Measurements from ENCODE around the gene GPR155. TPM values are rescaled to one million over a fixed set of nuclear protein-coding genes. Genes with fewer than 3 reads are reported as not detected.
"Not testable (repeated sequence)": the region's sequence is repeated elsewhere in the genome, so short reads cannot be mapped to it uniquely, and the experiment has no call there.

The GPR155 gene
- total RNA-seq, 4 donors from 2014 or later: 18.0 to 45.9 (median 32.2) TPM

DNA sequence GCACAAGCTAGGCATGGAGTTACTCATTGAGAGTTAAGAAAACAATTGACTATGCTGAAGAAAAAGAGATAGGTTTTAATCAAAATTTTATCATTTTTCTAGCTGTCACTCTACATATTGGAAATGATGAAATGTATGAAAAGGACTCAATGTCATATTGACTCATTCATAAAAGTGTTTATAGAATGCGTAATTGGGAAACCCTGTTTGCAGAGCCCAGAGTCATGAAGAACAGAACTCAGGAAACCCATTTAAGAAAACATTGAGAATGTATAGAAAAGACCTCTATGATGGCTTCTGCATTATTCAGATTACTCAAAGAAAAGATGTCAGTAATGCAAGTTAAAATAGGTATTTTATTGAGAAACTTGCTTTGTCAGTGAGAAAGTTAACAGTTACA lies 54.9 kb downstream of the GPR155 start:
- H3K4me1 ChIP-seq: peaks cover 0 to 6% (median 0%) of the 10 kb centered on the region in 3 donors
- TF ChIP-seq POLR2A (IDR thresholded peaks at IDR 0.05) (no peak), POLR2AphosphoS5 (IDR thresholded peaks at IDR 0.05) (no peak), EP300 (IDR thresholded peaks at IDR 0.05) (no peak)
- TF ChIP-seq, protein P1, sequence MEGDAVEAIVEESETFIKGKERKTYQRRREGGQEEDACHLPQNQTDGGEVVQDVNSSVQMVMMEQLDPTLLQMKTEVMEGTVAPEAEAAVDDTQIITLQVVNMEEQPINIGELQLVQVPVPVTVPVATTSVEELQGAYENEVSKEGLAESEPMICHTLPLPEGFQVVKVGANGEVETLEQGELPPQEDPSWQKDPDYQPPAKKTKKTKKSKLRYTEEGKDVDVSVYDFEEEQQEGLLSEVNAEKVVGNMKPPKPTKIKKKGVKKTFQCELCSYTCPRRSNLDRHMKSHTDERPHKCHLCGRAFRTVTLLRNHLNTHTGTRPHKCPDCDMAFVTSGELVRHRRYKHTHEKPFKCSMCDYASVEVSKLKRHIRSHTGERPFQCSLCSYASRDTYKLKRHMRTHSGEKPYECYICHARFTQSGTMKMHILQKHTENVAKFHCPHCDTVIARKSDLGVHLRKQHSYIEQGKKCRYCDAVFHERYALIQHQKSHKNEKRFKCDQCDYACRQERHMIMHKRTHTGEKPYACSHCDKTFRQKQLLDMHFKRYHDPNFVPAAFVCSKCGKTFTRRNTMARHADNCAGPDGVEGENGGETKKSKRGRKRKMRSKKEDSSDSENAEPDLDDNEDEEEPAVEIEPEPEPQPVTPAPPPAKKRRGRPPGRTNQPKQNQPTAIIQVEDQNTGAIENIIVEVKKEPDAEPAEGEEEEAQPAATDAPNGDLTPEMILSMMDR (IDR thresholded peaks at IDR 0.05): no peak
- WGBS, 2 donors (ENCODE audit: low coverage in 1 of 2): 93 to 100% methylated on average over 1 of the region's 1 CpG

DNA sequence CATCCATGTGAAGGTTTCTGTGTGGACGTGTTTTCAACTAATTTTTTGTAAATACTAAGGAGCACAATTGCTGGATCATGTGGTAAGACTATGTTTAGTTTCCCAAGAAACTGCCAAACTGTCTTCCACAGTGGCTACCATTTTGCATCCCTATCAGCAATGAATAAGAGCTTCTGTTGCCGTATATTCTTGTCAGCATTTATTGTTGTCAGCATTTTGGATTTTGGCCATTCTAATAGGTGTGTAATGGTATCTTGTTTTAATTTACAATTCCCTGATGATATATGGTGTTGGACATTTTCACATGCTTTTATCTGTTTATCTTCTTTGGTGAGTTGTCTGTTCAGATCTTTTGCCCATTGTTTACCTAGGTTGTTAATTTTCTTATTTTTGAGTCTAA lies 56.8 kb downstream of the GPR155 start:
- Histone ChIP-seq H3K27me3 (no peaks in the 10 kb centered on the region), H3K27ac (no peak overlapping the region), H3K4me3 (no peak overlapping the region), H3K4me1 (no peaks in the 10 kb centered on the region), H3K9me3 (no peaks in the 10 kb centered on the region), H3K36me3 (peaks cover 0 to 67% of the 10 kb centered on the region in 2 donors)
- ATAC-seq: no peak
- 81 to 100% methylated on average over 2 of the region's 2 CpGs for WGBS, 2 donors (ENCODE audit: low coverage in 1 of 2)
- TF ChIP-seq POLR2A (IDR thresholded peaks at IDR 0.05) (no peak), EP300 (IDR thresholded peaks at IDR 0.05) (no peak), POLR2AphosphoS5 (IDR thresholded peaks at IDR 0.05) (no peak)
- TF ChIP-seq, protein P1 (IDR thresholded peaks at IDR 0.05): no peak

More for the DNA sequence above, 54.9 kb downstream of the GPR155 start:
- Histone ChIP-seq H3K27ac (no peak overlapping the region), H3K36me3 (peaks cover 0 to 82% of the 10 kb centered on the region in 2 donors), H3K27me3 (no peaks in the 10 kb centered on the region), H3K4me3 (no peak overlapping the region), H3K9me3 (no peaks in the 10 kb centered on the region)
- no peak for ATAC-seq

DNA sequence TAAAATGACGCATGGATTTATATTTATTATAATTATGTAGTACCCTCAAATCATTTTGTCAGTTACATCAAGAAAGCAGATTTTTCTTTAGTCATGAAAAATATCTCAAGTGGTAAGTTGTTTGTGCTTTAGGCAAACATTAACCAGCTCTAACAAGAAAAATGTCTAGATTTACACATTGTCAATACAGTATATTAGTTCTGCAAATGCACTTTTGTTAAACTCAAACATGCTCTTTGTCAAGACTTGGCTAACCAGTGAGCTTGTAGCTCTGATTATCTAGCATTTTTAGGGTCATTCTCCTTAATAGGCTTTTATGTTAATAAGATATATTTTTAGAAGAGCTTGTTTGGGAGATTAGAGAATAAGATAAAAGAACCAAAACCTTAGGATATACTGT lies 58.6 kb downstream of the GPR155 start:
- TF ChIP-seq, protein P1 (IDR thresholded peaks at IDR 0.05): no peak
- TF ChIP-seq POLR2A (IDR thresholded peaks at IDR 0.05): no peak
- no peak for TF ChIP-seq EP300 (IDR thresholded peaks at IDR 0.05)
- no peak for TF ChIP-seq POLR2AphosphoS5 (IDR thresholded peaks at IDR 0.05)
- Histone ChIP-seq H3K4me3 (no peak overlapping the region), H3K27me3 (no peaks in the 10 kb centered on the region), H3K27ac (no peak overlapping the region), H3K36me3 (peaks cover 0 to 60% of the 10 kb centered on the region in 2 donors), H3K9me3 (no peaks in the 10 kb centered on the region), H3K4me1 (no peaks in the 10 kb centered on the region)
- no peak for ATAC-seq
- WGBS, 2 donors (ENCODE audit: low coverage in 1 of 2): 81 to 95% methylated on average over 1 of the region's 1 CpG

DNA sequence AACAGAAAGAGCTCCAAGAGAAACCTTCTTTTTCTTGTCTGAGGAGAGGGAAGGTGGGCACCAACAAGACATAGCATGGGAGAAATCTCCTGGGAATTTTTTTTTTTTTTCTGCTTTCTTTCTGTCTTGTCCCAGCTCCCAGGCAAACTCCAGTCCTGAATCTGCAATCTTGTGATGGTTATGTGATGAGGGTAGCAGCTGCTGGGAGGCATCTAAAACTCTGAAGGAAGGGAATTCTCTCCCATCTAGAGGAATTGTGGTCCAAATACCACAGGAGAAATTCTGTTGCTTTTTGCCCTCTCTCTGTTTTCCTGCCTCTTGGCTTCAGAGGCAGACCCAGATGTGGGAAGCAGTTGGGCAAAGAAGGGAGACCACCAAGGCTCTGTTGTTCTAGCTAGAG lies 74.6 kb downstream of the GPR155 start:
- Histone ChIP-seq H3K4me3 (no peak overlapping the region), H3K27me3 (no peaks in the 10 kb centered on the region), H3K36me3 (peaks cover 0 to 43% of the 10 kb centered on the region in 2 donors), H3K27ac (no peak overlapping the region), H3K9me3 (no peaks in the 10 kb centered on the region), H3K4me1 (no peaks in the 10 kb centered on the region)
- ATAC-seq: no peak
- TF ChIP-seq EP300 (IDR thresholded peaks at IDR 0.05) (no peak), POLR2AphosphoS5 (IDR thresholded peaks at IDR 0.05) (no peak), POLR2A (IDR thresholded peaks at IDR 0.05) (no peak)
- TF ChIP-seq, protein P1 (IDR thresholded peaks at IDR 0.05): no peak

DNA sequence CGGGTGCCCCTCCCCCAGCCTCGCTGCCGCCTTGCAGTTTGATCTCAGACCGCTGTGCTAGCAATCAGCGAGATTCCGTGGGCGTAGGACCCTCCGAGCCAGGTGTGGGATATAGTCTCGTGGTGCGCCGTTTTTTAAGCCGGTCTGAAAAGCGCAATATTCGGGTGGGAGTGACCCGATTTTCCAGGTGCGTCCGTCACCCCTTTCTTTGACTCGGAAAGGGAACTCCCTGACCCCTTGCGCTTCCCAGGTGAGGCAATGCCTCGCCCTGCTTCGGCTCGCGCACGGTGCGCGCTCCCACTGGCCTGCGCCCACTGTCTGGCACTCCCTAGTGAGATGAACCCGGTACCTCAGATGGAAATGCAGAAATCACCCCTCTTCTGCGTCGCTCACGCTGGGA lies 76.8 kb downstream of the GPR155 start:
- not testable (repeated sequence) for H3K4me3 ChIP-seq, H3K27ac ChIP-seq, ATAC-seq, H3K4me1 ChIP-seq, H3K9me3 ChIP-seq, H3K27me3 ChIP-seq
- 96% methylated on average over 3 of the region's 31 CpGs; no CpG with 5 or more reads in 1 of the 2 donors for WGBS, 2 donors (ENCODE audit: low coverage in 1 of 2)
- peaks cover 0 to 29% of the 10 kb centered on the region in 2 donors for H3K36me3 ChIP-seq

All from gastroesophageal sphincter (tissue), 4 donors.